Measurements from ENCODE around the gene SCNN1B.

SCNN1B gene

GRCh38 chr16:23319861-23320615, 17.9 kb downstream of the SCNN1B start:
- no peak for TF ChIP-seq CTCF (IDR thresholded peaks at IDR 0.05; ENCODE audit: low read length, missing control alignments)
- DNase-seq (ENCODE audit: low read depth), result no peak
- H3K4me3 ChIP-seq (replicated peaks; ENCODE audit: low read depth, low read length), result no peak overlapping the region

GRCh38 chr16:23320693-23321092, 18.6 kb downstream of the SCNN1B start:
- no peak for DNase-seq (ENCODE audit: low read depth)
- no peak overlapping the region for H3K4me3 ChIP-seq (replicated peaks; ENCODE audit: low read depth, low read length)
- no peak for TF ChIP-seq CTCF (IDR thresholded peaks at IDR 0.05; ENCODE audit: low read length, missing control alignments)

GRCh38 chr16:23321206-23321875, 19.2 kb downstream of the SCNN1B start:
- DNase-seq (ENCODE audit: low read depth), result no peak
- no peak overlapping the region for H3K4me3 ChIP-seq (replicated peaks; ENCODE audit: low read depth, low read length)
- TF ChIP-seq CTCF (IDR thresholded peaks at IDR 0.05; ENCODE audit: low read length, missing control alignments), result no peak

- no peak overlapping the region for H3K4me3 ChIP-seq (replicated peaks; ENCODE audit: low read depth, low read length)
- TF ChIP-seq CTCF (IDR thresholded peaks at IDR 0.05; ENCODE audit: low read length, missing control alignments), result no peak
- no peak for DNase-seq (ENCODE audit: low read depth)
These were observed 21.3 kb downstream of the SCNN1B start for GRCh38 chr16:23323224-23324030.

- H3K4me3 ChIP-seq (replicated peaks; ENCODE audit: low read depth, low read length), result no peak overlapping the region
- TF ChIP-seq CTCF (IDR thresholded peaks at IDR 0.05; ENCODE audit: low read length, missing control alignments), result no peak
- DNase-seq (ENCODE audit: low read depth), result no peak
These were observed 22.6 kb downstream of the SCNN1B start for GRCh38 chr16:23324727-23325126.

- no peak for DNase-seq (ENCODE audit: low read depth)
- no peak overlapping the region for H3K4me3 ChIP-seq (replicated peaks; ENCODE audit: low read depth, low read length)
- no peak for TF ChIP-seq CTCF (IDR thresholded peaks at IDR 0.05; ENCODE audit: low read length, missing control alignments)
These were observed 25.7 kb downstream of the SCNN1B start for GRCh38 chr16:23327836-23328235.
